ENCODE data around the gene LYRM2. TPM values are rescaled to one million over a fixed set of nuclear protein-coding genes. Genes with fewer than 3 reads are reported as not detected.

LYRM2 gene
- total and polyA plus RNA-seq, 2 of the 8 experiments (the other 6 are each of a cell fraction or from before 2014, with no cell fraction given): 7.3 to 25.7 TPM

DNA sequence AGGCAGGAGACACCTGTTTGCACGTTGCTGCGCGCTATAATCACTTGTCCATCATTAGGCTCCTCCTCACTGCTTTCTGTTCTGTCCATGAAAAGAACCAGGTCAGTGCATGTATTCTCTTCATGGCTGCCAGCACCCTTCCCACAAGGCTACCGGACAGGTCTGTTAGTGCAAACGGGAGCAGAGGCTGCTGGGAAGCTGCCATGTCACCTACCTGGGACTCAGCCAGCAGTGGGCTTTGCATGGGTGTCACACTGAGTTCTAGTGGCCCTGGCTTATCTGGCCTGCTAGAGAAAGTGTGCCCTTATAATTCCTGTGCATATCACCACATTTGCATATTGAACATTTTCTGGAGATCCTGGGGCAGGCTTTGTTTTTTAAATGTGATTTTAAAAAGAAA, 24.8 kb downstream of the LYRM2 start:
- Histone ChIP-seq H2BK15ac (ENCODE audit: low read length) (no peak overlapping the region), H3K36me3 (ENCODE audit: control insufficient read depth in 2 of 4, insufficient read depth in 4 of 4, low read length in 3 of 4) (no peaks in the 10 kb centered on the region), H4K8ac (ENCODE audit: extremely low read depth, insufficient read depth, low read length) (no peak overlapping the region), H3K18ac (ENCODE audit: extremely low read depth, low read length) (no peak overlapping the region), H2BK20ac (ENCODE audit: low read length) (no peak overlapping the region), H2BK120ac (replicated peaks; ENCODE audit: low read depth, low read length) (no peak overlapping the region), H2AK5ac (ENCODE audit: low read depth, low read length) (no peak overlapping the region), H3K4ac (replicated peaks; ENCODE audit: insufficient read length, low read depth, low read length) (no peak overlapping the region), H4K5ac (ENCODE audit: insufficient read length, low read depth, low read length) (no peak overlapping the region), H3K9ac (replicated peaks in 1 of 4; ENCODE audit: extremely low read depth in 1 of 4, low read depth in 3 of 4, low read length in 3 of 4) (no peak overlapping the region), H3K79me2 (ENCODE audit: control insufficient read depth in 1 of 2, insufficient read depth in 2 of 2, low read length in 2 of 2) (no peaks in the 10 kb centered on the region), H2AFZ (ENCODE audit: low read length) (no peak overlapping the region), H3K27ac (ENCODE audit: low read depth, low read length) (no peak overlapping the region), H4K20me1 (replicated peaks in 1 of 2; ENCODE audit: control insufficient read depth in 1 of 2, insufficient read depth in 2 of 2, low read length in 2 of 2) (no peaks in the 10 kb centered on the region), H3K14ac (ENCODE audit: insufficient read length) (no peak overlapping the region), H3K79me1 (ENCODE audit: low read depth, low read length) (no peaks in the 10 kb centered on the region; the same call in 1 of the 2 replicates), H4K91ac (replicated peaks; ENCODE audit: insufficient read length, low read length) (no peak overlapping the region), H3K4me2 (ENCODE audit: insufficient read depth in 1 of 2, low read depth in 2 of 2, low read length in 2 of 2) (no peak overlapping the region), H3K4me3 (ENCODE audit: extremely low read depth in 1 of 4, insufficient read depth in 2 of 4, low read depth in 3 of 4, low read length in 4 of 4) (no peak overlapping the region), H3K56ac (replicated peaks; ENCODE audit: insufficient read length, low read depth, low read length) (no peak overlapping the region), H3K4me1 (replicated peaks in 1 of 4; ENCODE audit: control insufficient read depth in 3 of 4, insufficient read depth in 4 of 4, low read length in 3 of 4) (no peaks in the 10 kb centered on the region), H2BK5ac (ENCODE audit: low read depth, low read length) (no peak overlapping the region), H3K23ac (ENCODE audit: insufficient read length) (no peak overlapping the region), H3K9me3 (ENCODE audit: insufficient read depth in 2 of 2, low read depth in 1 of 2, low read length in 1 of 2) (no peaks in the 10 kb centered on the region), H3K23me2 (ENCODE audit: low read depth, low read length) (no peaks in the 10 kb centered on the region), H2BK12ac (ENCODE audit: low read depth, low read length) (no peak overlapping the region), H3K27me3 (replicated peaks in 1 of 4; ENCODE audit: control insufficient read depth in 3 of 4, extremely low read depth in 1 of 4, insufficient read depth in 3 of 4, low read length in 3 of 4) (no peaks in the 10 kb centered on the region)
- CTCF ChIA-PET (ENCODE audit: partially characterized antibody): interaction anchor here (0.9 to 11.0 kb wide), 11 partner anchors 9 to 185 kb away, joined by 3 to 183 read pairs (median 5); partner anchors contain the start of gene ANKRD6
- FAIRE-seq: no peak
- POLR2A ChIA-PET (ENCODE audit: partially characterized antibody): interaction anchor here (1.2 kb wide), 1 partner anchor 185 kb away, joined by 3 read pairs; no protein-coding TSS in a partner anchor
- 93% methylated on average over 5 of the region's 5 CpGs; no CpG with 5 or more reads in 1 of the 2 experiments for WGBS, 2 experiments (ENCODE audit: extremely low coverage in 1 of 2, insufficient coverage in 1 of 2, insufficient read length in 1 of 2, insufficient replicate concordance in 2 of 2, low coverage in 1 of 2, low lambda C conversion rate in 2 of 2, missing lambda C conversion rate in 1 of 2)
- TF ChIP-seq CEBPB (IDR thresholded peaks at IDR 0.05; ENCODE audit: low read depth, low read length) (no peak), POLR2A (IDR thresholded peaks at IDR 0.05; ENCODE audit: control extremely low read depth in 1 of 2, low read depth in 2 of 2, low read length in 2 of 2) (no peak), POLR2AphosphoS5 (IDR thresholded peaks at IDR 0.05; ENCODE audit: low read depth, low read length) (no peak), RNF2 (IDR thresholded peaks at IDR 0.05; ENCODE audit: borderline replicate concordance, low read depth, low read length, missing control alignments, poor library complexity, severe bottlenecking) (no peak), EP300 (IDR thresholded peaks at IDR 0.05; ENCODE audit: borderline replicate concordance in 1 of 2, low read depth in 2 of 2, low read length in 2 of 2) (no peak), KDM1A (IDR thresholded peaks at IDR 0.05; ENCODE audit: borderline replicate concordance, low read length) (no peak), SRF (IDR thresholded peaks at IDR 0.05; ENCODE audit: low read depth, low read length) (no peak), SP4 (IDR thresholded peaks at IDR 0.05; ENCODE audit: low read length) (no peak), FOSL1 (IDR thresholded peaks at IDR 0.05; ENCODE audit: insufficient read depth, low read depth, low read length) (no peak), SIRT6 (IDR thresholded peaks at IDR 0.05; ENCODE audit: low read length) (no peak)
- TF ChIP-seq, protein P1, sequence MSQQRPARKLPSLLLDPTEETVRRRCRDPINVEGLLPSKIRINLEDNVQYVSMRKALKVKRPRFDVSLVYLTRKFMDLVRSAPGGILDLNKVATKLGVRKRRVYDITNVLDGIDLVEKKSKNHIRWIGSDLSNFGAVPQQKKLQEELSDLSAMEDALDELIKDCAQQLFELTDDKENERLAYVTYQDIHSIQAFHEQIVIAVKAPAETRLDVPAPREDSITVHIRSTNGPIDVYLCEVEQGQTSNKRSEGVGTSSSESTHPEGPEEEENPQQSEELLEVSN (IDR thresholded peaks at IDR 0.05): no peak
- no peak for DNase-seq (ENCODE audit: low read depth in 1 of 2, low spot score in 2 of 2)
